ENCODE data around the gene RD3L.

RD3L gene

DNA sequence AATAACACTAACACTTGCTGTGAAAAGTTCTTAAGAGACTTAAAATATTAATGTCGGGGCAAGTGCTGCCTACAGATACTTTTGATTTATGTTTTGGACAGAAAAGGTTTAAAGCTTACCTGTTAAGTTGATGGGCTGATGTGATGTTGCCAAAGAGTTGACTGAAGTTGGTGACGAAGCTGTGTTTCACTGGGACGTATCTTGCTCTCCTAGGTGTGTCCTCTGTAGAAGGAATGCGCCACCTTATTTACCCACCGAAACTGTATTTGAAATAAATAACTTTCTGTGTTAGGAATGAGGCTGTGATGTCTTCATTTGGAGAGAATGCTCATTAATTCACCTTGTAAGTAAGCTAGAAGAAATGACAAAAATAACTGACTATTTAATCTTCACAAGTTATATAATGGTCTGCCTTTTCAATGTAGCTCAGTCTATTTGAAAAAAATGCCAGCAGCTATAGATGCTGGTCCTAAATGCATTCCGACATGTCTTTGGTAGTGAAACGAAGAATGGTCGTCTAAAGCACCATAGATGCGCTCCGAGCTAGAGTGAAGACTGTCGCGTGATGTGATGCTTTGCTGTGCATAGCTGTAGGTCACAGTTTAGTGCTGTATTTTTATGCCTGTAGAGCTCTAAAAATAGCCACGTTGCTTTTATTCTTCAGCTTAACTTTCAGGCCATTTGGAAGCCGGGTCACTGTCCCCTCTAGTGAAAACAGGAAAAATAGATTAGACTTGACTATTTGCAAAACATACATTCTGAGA lies at the start of gene RD3L:
TSS of gene RD3L (minus strand) at position 557 of the 764 bp plus-strand sequence. CDS start 834 bp downstream, outside the sequence.
- DNase-seq (ENCODE audit: low read depth), result no peak

DNA sequence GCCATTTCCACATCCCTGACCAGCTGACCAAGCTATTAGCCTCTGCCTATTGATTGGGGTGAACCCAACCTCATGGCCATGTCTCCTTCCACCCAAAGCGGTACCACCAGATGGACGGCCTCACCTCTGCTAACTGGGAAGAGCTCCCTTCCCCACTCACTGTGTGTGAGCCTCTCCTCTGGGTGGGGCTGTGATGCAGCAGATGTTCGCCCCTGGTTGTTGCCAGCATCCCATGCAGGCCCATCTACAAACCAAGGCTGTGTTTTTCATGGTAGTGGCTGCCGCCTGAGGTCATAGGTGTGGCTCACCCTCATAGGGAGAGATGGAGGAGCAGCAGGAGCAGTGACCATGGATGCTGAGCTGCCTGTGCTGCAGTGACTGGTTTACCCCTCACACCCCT lies 47.6 kb upstream of the RD3L start:
- no peak for DNase-seq (ENCODE audit: low read depth)

DNA sequence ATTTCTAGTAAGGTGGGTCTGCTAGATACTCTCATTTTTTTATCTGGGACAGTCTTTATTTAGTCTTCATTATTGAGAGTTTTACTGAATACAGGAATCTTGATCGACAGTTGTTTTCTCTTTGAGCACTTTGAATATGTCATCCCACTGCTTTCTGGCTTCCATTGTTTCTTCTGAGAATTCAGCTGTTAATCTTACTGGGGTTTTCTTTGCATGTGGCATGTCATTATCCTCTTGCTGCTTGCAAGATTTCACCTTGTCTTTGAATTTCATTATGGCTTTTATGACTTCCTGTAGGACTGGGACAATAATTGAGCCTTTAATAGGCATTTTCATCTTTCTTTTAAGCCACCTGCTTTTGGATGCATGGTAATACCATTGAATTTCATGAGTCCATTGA lies 46.7 kb upstream of the RD3L start:
- no peak for DNase-seq (ENCODE audit: low read depth)

DNA sequence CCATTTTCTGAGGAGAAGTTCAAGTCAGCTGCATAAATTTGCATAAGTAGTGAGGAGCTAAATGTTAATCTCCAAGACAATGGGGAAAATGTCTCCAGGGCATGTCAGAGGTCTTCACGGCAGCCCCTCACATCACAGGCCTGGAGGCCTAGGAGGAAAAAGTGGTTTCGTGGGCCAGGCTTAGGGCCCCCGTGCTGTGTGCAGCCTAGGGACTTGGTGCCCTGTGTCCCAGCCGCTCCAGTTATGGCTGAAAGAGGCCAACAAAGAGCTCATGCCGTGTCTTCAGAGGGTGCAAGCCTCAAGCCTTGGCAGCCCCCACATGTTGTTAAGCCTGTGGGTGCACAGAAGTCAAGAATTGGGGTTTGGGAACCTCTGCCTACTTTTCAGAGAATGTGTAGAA lies 41.9 kb upstream of the RD3L start:
- no peak for DNase-seq (ENCODE audit: low read depth)

DNA sequence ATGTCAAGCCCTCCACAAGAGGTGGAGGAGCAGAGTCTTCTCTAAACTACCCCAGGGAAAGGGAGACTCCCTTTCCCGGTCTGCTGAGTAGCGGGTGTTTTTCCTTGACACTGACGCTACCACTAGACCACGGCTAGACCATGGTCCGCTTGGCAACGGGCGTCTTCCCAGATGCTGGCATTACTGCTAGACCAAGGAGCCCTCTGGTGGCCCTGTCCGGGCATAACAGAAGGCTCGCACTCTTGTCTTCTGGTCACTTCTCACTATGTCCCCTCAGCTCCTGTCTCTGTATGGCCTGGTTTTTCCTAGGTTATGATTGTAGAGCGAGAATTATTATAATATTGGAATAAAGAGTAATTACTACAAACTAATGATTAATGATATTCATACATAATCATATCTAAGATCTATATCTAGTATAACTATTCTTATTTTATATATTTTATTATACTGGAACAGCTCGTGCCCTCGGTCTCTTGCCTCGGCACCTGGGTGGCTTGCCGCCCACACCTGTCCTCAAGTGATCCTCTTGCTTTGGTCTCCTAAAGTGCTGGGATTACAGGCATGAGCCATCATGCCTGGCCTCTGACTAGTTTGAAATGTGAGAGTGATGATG lies 38.4 kb upstream of the RD3L start:
- DNase-seq (ENCODE audit: low read depth), result peak; percentile 15

DNA sequence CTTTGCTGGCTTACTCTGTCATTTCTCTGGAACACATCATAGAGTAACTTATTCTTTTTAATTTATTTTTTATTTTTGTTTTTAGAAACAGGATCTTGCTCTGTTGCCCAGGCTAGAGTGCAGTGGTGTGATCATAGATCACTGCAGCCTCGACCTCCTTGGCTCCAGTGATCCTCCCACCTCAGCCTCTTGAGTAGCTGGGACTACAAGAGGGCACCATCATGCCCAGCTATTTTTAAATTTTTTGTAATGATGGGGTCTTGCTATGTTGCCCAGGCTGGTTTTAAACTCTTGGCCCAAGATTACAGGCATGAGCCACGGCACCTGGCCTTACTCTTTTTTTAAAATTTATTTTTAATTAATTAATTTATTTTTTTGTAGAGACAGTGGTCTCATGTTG lies 32.2 kb upstream of the RD3L start:
- no peak for DNase-seq (ENCODE audit: low read depth)

DNA sequence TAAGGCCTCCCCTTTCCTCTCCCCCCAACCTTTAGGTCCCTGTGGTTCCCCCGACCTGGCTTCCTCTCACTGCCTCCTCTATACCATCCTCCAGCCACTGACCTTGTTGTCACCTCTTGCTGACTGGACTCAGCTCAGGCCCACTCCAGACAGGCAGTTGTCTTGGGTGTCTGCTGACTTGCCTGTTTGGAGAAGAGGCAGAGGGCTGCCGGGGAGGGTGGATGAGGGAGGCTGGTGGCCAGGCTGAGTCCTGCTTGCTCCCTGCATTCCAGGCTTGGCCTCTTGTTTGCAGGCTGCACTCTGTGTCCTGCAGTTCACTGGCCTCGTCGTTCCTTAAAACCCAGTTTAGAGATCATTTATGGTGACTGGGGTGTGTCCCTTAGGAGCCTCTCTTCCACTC lies 31.0 kb upstream of the RD3L start:
- peak; percentile 13 for DNase-seq (ENCODE audit: low read depth)

DNA sequence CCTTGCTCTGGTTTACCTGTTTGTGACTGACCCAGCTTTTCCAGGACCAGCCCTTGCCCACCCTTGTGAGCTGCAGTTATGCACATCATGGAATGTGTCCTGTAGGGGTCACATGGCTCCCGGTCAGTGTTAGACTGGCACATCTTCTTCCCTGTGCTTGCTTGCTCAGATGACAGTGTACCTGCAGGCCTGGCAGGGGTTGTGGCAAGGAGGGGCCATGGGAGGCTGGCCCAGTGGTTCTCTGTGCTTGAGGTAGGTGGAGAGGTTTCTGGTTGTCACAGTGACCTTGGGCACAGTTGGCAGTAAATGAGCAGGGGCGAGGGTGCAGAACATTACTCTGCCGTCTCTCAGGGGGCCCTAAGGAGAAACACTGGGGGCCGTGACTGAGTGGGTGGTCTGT lies 27.6 kb upstream of the RD3L start:
- DNase-seq (ENCODE audit: low read depth), result no peak

DNA sequence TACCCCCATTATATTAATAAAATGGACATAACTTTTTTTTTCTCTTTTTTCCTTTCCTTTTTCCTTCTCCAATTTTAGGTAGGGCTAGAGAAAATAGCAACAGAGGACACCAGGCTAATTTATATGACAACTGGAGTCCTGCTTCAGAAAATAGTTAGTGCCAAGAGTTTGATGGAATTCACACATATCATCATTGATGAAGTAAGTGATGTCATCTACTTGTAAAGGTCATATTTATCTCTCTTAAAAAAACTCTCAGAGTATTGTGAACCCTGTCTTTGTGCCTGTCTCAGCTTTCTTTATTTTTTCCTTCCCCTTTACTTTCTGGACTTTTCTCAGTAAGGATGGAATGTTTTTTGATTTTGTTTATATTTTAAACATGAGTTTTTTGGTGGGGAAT lies 24.3 kb upstream of the RD3L start:
- DNase-seq (ENCODE audit: low read depth), result no peak

DNA sequence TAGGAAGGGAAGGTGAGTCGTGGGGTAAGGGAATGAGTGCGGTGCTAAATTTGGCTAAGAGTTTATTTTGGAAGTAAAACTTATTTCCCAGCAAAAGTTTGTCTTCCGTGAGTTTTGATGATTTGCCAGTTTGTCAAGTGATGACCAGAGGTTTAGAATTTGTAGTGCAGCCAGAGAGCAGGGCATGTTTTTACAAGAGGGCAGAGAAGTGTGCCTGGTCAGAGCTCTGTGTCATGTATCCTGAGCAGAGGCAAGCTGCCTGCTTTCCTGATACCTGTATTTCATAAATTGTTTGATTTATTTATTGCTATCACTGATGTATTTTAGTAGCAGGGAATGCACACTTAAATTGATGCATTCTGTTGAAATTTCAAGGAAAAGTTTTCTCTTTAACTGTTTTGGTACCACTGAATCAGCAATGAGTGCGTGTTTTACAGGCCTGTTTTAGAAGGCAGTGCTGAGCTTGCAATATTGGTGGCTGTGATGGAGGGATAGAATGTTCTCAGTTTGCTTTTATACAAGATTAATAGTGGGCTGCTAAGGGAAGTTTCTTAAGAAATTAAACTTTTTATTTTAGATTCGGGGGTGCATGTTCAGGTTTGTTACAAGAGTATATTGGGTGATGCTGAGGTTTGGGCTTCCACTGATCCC lies 19.7 kb upstream of the RD3L start:
- DNase-seq (ENCODE audit: low read depth), result no peak

DNA sequence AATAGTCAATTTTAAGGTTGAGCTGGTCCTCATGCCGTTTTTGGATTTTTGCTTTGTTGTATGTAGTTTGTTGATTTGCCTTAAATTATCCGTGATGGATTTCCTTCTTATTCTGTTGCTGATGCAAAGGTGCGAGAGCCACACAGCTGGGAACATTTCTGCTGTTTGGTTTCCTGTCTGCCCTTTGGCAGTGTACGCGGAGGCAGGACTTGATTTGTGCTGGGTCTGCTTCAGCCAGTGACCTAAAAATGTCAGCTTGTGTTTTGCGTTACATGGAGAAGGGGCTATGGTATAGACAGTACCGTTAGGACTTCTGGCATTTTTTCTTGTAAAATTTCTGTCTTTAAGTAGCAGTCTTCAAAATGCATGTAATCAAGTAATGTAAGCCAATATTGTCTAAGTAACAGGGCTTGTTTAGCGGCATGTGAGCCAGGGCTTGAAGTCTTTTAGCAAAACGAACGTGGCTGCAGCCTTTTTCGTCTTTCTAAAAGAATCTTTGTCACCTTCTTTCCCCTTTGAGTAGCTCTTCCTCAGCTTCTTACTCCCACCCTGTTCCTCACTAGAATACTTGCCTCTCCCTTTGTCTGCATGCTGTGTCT lies 18.2 kb upstream of the RD3L start:
- DNase-seq (ENCODE audit: low read depth), result no peak

DNA sequence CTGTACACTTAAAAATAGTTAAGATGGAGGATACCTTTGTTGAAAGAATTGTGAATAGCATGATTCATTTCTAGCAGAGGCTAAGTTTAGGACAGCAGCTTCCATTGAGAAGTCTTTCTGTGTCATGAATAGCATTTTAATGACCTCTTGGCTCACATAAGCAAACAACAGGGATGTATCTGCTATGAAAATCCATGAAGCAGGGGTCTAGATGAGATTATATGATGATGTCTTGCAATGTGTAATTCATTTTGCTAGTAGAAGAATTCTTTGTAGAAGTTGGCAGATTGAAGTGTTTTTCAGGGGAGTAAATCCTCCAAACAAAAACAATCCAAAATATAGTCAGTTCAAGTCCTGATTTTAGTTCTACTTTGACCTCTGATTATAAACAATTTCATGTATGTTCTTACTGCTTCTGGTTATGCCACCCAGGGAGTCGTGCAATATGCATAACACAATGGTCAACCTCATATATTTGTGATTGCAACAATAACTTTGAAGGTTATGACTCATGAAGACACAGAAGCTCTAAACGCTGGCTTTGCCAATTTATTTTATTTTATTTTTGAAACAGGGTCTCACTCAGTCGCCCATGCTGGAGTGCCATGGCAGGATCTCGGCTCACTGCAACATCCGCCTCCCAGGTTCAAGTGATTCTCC lies 6.9 kb upstream of the RD3L start:
- DNase-seq (ENCODE audit: low read depth), result peak; percentile 37

DNA sequence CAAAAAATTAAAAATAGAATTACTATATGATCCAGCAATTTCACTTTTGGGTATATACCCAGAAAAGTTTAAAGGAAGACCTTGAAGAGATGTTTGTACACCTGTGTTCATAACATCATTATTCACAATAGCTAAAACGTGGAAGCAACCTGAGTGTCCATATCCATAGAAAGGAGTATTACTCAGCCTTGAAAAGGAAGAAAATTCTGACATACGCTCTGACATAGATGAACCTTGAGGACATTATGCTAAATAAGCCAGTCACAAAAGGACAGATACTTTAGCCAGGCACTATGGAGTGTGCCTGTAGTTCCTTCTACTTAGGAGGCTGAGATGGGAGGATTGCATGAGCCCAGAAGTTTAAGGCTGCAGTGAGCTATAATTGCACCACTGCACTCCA lies 6.1 kb upstream of the RD3L start:
- no peak for DNase-seq (ENCODE audit: low read depth)

DNA sequence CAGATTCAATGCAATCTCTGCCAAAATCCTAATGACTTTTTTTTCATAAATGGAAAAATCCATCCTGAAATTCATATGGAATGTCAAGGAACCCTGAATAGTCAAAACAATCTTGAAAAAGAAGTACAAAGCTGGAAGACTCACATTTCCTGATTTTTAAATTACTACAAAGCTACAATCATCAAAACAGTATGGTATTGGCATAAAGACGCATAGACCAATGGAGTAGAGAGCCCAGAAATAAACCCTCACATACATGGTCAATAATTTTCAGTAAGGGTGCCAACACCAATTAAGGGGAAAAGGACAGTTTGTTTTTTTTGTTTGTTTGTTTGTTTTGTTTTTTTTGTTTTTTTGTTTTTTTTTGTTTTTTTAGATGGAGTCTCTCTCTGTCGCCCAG lies 4.6 kb upstream of the RD3L start:
- DNase-seq (ENCODE audit: low read depth), result no peak

DNA sequence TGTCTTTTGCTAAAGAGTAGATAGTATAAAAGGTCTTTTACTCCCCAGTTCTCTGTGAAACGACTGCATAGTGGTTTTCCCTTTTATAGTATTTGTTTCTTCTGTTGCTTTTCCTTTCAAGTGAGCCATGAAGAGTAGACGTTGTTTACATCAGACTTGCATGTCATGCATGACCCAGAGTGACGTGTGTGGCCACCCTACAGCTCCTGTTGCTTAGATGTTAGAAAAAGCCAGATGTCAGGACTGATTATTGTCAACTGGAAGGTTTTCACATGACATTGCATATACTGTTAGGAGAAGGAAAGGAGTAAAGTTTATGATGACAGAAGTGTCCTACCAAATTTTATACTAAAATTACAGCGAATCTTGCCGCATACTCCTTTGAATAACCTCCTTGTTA lies 1.3 kb upstream of the RD3L start:
- DNase-seq (ENCODE audit: low read depth), result no peak

DNA sequence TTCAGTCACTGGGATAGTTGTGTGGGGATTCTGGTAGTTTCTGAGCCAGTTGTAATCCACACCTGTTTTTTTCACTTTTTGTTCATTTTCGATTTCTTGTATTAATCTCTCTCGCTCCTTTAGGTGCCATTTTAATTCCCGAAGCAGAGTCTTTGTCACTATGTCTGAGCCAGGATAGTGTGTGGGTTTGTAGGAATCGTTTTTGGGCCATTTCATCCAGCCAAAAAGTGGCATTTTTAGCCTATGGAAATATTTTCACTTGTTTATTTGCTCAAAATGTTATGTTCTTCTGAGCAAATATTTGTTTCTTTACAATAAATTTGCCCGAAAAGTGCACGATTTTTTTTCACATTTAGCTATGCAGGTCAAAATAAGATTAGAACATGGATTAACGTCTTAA lies 867 bp downstream of the RD3L start:
- DNase-seq (ENCODE audit: low read depth), result no peak

DNA sequence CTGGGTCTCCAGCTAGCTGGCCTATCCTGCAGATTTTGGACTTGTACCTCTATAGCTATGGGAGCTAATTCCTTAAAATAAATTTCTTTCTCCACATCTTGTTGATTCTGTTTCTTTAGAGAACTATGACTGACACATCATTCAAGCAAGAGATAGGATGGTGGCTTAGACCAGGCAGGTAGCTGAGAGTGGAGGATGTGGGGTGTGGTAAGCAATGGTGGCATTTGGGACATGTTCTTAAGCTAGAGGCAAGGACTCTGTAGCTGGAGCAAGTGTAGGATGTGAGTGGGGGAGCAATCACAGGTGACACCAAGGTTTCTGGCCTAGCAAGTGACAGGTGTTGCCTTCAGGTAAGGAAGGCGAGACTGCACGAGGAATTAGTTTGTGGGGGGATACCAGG lies 7.2 kb downstream of the RD3L start:
- no peak for DNase-seq (ENCODE audit: low read depth)

DNA sequence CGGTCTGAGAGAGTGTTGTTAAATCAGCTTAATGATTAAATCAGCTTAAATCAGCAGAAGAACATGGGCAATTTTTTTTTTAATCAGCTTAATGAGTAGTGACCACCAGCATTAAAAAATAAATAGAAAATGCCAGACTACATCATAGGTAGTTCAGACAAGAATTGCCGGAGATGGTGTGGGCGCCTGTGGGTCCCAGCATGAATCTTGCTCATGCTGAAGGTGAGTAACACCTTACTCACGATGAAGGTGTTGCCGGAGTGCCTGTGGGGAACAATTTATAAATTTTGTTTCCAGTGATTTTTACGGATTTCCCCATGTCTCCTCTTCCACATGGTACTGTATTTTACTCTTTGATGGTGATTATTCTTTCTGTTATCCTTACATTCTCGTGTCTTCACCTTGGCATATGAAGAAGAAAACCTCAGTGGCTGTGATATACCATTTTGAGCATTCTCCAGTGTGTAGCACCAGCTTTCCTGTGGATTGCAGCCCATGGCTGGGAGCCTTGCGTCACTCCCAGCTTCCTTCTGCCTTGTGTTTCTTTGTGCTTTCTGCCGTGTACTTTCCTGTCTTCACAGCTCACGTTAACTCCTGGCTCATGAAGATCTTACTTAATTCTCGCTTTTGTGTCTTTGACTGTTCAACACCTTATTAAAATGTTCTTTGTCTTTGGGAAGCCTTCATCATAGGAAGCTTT lies 9.4 kb downstream of the RD3L start:
- no peak for DNase-seq (ENCODE audit: low read depth)

DNA sequence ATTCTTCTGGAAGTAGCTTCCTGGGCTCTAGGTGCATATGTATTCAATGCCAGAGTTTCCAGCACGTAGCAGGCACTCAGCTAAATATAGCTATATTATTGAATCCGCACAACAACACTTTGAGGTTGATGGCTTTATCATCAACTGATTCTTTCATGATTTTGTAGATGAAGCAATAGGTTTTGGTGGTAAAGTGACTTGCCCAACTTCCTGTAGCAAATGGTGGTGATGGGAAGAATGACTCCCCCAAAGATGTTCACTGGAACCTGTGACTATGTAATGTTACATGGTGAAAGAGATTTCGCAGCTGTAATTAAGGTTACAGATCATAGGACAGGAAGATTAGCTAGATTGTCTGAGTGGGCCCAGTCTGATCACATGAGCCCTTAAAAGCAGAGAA lies 10.9 kb downstream of the RD3L start:
- DNase-seq (ENCODE audit: low read depth), result no peak

DNA sequence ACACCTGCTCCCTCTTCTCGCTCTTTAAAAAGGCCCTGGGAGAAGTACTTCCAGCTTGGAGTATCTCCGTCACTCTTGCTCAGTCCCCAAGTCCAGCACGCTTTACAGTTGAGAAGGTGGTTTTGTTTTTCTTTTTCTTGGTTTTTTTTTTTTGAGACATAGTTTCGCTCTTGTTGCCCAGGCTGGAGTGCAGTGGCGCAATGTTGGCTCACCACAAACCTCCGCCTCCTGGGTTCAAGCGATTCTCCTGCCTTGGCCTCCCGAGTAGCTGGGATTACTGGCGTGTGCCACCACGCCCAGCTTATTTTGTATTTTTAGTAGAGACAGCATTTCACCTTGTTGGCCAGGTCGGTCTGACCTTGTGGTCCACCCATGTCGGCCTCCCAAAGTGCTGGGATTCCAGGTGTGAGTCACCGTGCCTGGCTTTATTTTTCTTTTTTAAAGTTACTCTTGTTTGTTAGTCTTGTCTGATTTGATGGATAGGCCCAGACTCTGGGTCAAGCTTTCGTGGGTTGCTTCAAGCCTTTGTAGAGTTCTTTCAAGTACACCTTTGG lies 12.2 kb downstream of the RD3L start:
- no peak for DNase-seq (ENCODE audit: low read depth)

DNA sequence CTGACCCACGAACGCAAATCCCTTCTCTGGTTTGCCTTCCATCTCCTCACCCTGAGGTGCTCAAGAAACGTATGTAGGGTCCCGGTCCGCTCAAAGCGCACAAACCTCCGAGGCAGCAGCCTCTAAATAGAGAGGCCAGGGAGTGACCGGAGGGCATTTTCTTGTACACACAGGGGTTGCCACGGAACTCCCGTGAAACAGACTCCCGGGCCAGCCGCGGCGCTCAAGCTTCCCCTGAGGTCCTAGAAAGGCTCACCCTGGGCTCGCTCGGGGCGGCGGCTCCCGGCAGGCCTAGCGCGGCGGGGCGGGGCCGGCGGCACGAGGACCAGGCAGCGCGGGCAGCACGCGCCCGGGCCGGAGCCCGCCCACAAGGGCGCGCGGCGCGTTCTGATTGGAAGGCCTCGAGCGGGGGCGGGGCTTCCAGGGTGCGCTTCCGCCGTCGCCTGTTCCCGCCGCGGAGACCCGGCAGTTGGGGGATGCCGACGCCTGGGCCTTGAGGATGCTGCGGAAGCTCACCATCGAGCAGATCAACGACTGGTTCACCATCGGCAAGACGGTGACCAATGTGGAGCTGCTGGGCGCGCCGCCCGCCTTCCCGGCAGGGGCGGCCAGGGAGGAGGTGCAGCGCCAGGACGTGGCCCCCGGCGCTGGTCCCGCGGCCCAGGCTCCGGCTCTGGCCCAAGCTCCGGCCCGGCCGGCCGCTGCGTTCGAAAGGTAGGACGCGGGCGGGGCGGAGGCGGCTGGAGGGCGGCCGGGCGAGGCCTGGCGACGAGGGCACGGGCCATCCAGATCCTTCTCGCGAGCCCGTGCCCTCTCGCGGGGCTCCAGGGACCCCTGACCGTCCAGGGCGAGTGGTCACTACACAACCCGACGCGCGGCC lies 14.1 kb downstream of the RD3L start, which contains the start of gene TDRD9:
TSS of gene TDRD9 (plus strand) at position 446 of the 880 bp plus-strand sequence. CDS start at position 500, 54 bp downstream.
- no peak for DNase-seq (ENCODE audit: low read depth)
